B cell (primary cell): ENCODE results near the gene ZNF662. TPM values are rescaled to one million over a fixed set of nuclear protein-coding genes. Genes with fewer than 3 reads are reported as not detected.

Experiments
- ATAC-seq: fragments of 200-7000 bp; cut with Tn5 transposase; one replicate; pipeline ENCODE4 v1.10.0; 2021; ENCODE audit warnings: low read depth, mild to moderate bottlenecking, moderate number of reproducible peaks, moderate library complexity
- CTCF ChIA-PET: fragments of 350-600 bp; sonication (Branson Sonifier 250); formaldehyde crosslinking; loops from one replicate; lab custom pipeline; 2021; ENCODE audit warnings: antibody characterized with exemption, inconsistent platforms; lab: Charles Lee
- POLR2A ChIA-PET: fragments of 350-600 bp; sonication (Branson Sonifier 250); formaldehyde crosslinking; loops from one replicate; lab custom pipeline; 2021; ENCODE audit warnings: antibody characterized with exemption; lab: Charles Lee
- DNase-seq: peaks from one replicate; pipeline ENCODE4 v3.0.0; 2013
- H2AFZ ChIP-seq: 2 replicates; pipeline ENCODE4 v1.6.1; 2012; ENCODE audit warnings: mild to moderate bottlenecking, low read depth, low read length; ENCODE audit not compliant: insufficient read depth, poor library complexity, severe bottlenecking
- H3K27ac ChIP-seq, 2 donors: 1 replicate in 1 of 2; 2 replicates in 1 of 2; pipeline ENCODE4 v1.5.1; 2012 to 2013; ENCODE audit warnings: low read length in 2 of 2, mild to moderate bottlenecking in 2 of 2, moderate library complexity in 1 of 2
- H3K27me3 ChIP-seq, 4 experiments: fragments of 200-600 bp in 1 of 4; sonication (generic) in 1 of 4; replicated peaks in 1 of 4; 1 replicate in 2 of 4; 2 replicates in 2 of 4; pipeline versions ENCODE4 v1.6.1 to v1.7.0; 2013 to 2016; ENCODE audit warnings: low read length in 3 of 4, mild to moderate bottlenecking in 2 of 4, mixed read lengths in 1 of 4, moderate library complexity in 1 of 4; ENCODE audit not compliant: insufficient read depth in 4 of 4, control insufficient read depth in 3 of 4; ENCODE audit errors: control extremely low read depth in 1 of 4
- H3K36me3 ChIP-seq, 2 experiments: replicated peaks in 1 of 2; 1 replicate in 1 of 2; 2 replicates in 1 of 2; pipeline versions ENCODE4 v1.6.1 to v1.7.1; 2013; ENCODE audit warnings: low read length in 1 of 2; ENCODE audit not compliant: insufficient read depth in 2 of 2, control insufficient read depth in 1 of 2; ENCODE audit errors: control extremely low read depth in 1 of 2, extremely low read depth in 1 of 2
- H3K4me1 ChIP-seq, 2 donors: fragments of 200-600 bp in 1 of 2; sonication (generic) in 1 of 2; 1 replicate in 1 of 2; 2 replicates in 1 of 2; pipeline versions ENCODE4 v1.5.1 to v1.6.1; 2013 to 2017; ENCODE audit warnings: low read length in 2 of 2; ENCODE audit not compliant: control insufficient read depth in 2 of 2, insufficient read depth in 2 of 2
- H3K4me2 ChIP-seq: replicated peaks from 2 replicates; pipeline ENCODE3; 2012; ENCODE audit warnings: mild to moderate bottlenecking, low read depth, low read length; ENCODE audit not compliant: poor library complexity, severe bottlenecking
- H3K4me3 ChIP-seq, 5 experiments: fragments of 200-600 bp in 1 of 5; sonication (generic) in 1 of 5; 1 replicate in 3 of 5; 2 replicates in 2 of 5; pipeline versions ENCODE4 v1.5.1 to v1.7.0; 2011 to 2016; ENCODE audit warnings: low read length in 4 of 5, mild to moderate bottlenecking in 4 of 5, low read depth in 2 of 5, control low read depth in 1 of 5, moderate library complexity in 1 of 5; ENCODE audit not compliant: insufficient read depth in 1 of 5; ENCODE audit errors: control extremely low read depth in 1 of 5, extremely low read depth in 1 of 5
- H3K79me2 ChIP-seq: fragments of 200-600 bp; sonication (generic); one replicate; pipeline ENCODE4 v1.6.0; 2016; ENCODE audit warnings: low read length; ENCODE audit not compliant: control insufficient read depth, insufficient read depth
- H3K9ac ChIP-seq: fragments of 200-600 bp; sonication (generic); 2 replicates; pipeline ENCODE4 v1.6.1; 2017; ENCODE audit warnings: mild to moderate bottlenecking, low read length, moderate library complexity
- H3K9me3 ChIP-seq, 3 donors: one replicate each; pipeline versions ENCODE4 v1.6.1 to v1.7.1; 2013; ENCODE audit warnings: low read length in 2 of 3; ENCODE audit not compliant: control insufficient read depth in 2 of 3, insufficient read depth in 1 of 3; ENCODE audit errors: control extremely low read depth in 1 of 3
- H4K20me1 ChIP-seq: 2 replicates; pipeline ENCODE4 v1.6.0; 2012; ENCODE audit warnings: mild to moderate bottlenecking, low read length; ENCODE audit not compliant: insufficient read depth, control insufficient read depth, poor library complexity, severe bottlenecking
- H3K27ac Mint-ChIP-seq: one replicate; pipeline ENCODE4 v1.8.0; 2021; ENCODE audit warnings: mixed read lengths
- H3K27me3 Mint-ChIP-seq: one replicate; pipeline ENCODE4 v1.8.0; 2021; ENCODE audit warnings: mixed read lengths
- H3K4me1 Mint-ChIP-seq: one replicate; pipeline ENCODE4 v1.8.0; 2021; ENCODE audit warnings: mixed read lengths
- H3K4me3 Mint-ChIP-seq: one replicate; pipeline ENCODE4 v1.8.0; 2021; ENCODE audit warnings: mixed read lengths
- H3K9me3 Mint-ChIP-seq: one replicate; pipeline ENCODE4 v1.8.0; 2022; ENCODE audit warnings: mixed read lengths; ENCODE audit not compliant: insufficient read depth
- CTCF ChIP-seq: fragments of 200-600 bp; IDR thresholded peaks from one replicate; pipeline ENCODE4 v1.8.0; 2022; ENCODE audit warnings: antibody characterized with exemption, mild to moderate bottlenecking
- EZH2 ChIP-seq: IDR thresholded peaks from 2 replicates; pipeline ENCODE4 v1.6.1; 2012; ENCODE audit warnings: borderline replicate concordance, low read depth, mild to moderate bottlenecking, moderate library complexity, low read length; ENCODE audit not compliant: insufficient read depth, poor library complexity, severe bottlenecking
- WGBS: methylation state at CpG from one replicate; pipeline ENCODE4 v1.1.5; 2013; ENCODE audit warnings: missing lambda C conversion rate; ENCODE audit not compliant: insufficient coverage; 5-methylcytosine and 5-hydroxymethylcytosine counted together
- intact Hi-C: fragments of 100-400 bp; cut with micrococcal nuclease; formaldehyde crosslinking; loops from one replicate; pipeline ENCODE4 v1.10.0; 2022
- polyA plus RNA-seq: library from polyadenylated mRNA; depleted of rRNA; stranded (reverse); fragments of >200 nt; gene quantifications from 2 replicates; pipeline ENCODE4 v1.2.3, GENCODE V29; 2012
- total RNA-seq, 2 donors: library from RNA; stranded (reverse); fragments of 120-200 nt in 1 of 2; gene quantifications; 1 replicate in 1 of 2; 2 replicates in 1 of 2; pipeline versions ENCODE4 v1.2.3 to v1.2.4, GENCODE V29; 2013 to 2022

Gene ZNF662
- total and polyA plus RNA-seq, 2 donors (not counting 1 experiment from before 2014, with no cell fraction given) = 0.12 to 0.42 TPM

GRCh38 chr3:42887084-42887483 lies 18.9 kb upstream of the ZNF662 start:
- Histone ChIP-seq H3K4me2 (no peak overlapping the region), H3K27ac (no peak overlapping the region), H3K9me3 (no peaks in the 10 kb centered on the region), H3K27me3 (peaks cover 0 to 12% (median 7%) of the 10 kb centered on the region in 4 experiments), H4K20me1 (no peaks in the 10 kb centered on the region), H3K36me3 (no peaks in the 10 kb centered on the region), H3K9ac (no peak overlapping the region), H3K4me3 (no peak overlapping the region), H3K79me2 (no peaks in the 10 kb centered on the region), H3K4me1 (no peaks in the 10 kb centered on the region), H2AFZ (no peak overlapping the region)
- ATAC-seq = no peak
- no peak overlapping the region for H3K4me3 Mint-ChIP-seq
- DNase-seq = no peak
- TF ChIP-seq CTCF (no peak), EZH2 (no peak)
- H3K27ac Mint-ChIP-seq = no peak overlapping the region
- ChIA-PET CTCF (no interaction called here), POLR2A (no interaction called here)
- H3K9me3 Mint-ChIP-seq = no peaks in the 10 kb centered on the region
- H3K4me1 Mint-ChIP-seq = no peaks in the 10 kb centered on the region
- intact Hi-C loops = no loop called here
- peaks cover 32% of the 10 kb centered on the region for H3K27me3 Mint-ChIP-seq
- WGBS = 93% methylated on average over 2 of the region's 3 CpGs

GRCh38 chr3:42891042-42891441 lies 14.9 kb upstream of the ZNF662 start:
- intact Hi-C loops = no loop called here
- no peaks in the 10 kb centered on the region for H3K79me2 ChIP-seq
- H3K27me3 ChIP-seq = peaks cover 0 to 13% (median 8%) of the 10 kb centered on the region in 4 experiments
- Mint-ChIP-seq H3K4me1 (no peaks in the 10 kb centered on the region), H3K4me3 (no peak overlapping the region), H3K9me3 (no peaks in the 10 kb centered on the region), H3K27me3 (peaks cover 38% of the 10 kb centered on the region), H3K27ac (no peak overlapping the region)
- ATAC-seq (no peak), DNase-seq (no peak)
- ChIA-PET CTCF (no interaction called here), POLR2A (no interaction called here)
- H3K4me1 ChIP-seq = no peaks in the 10 kb centered on the region
- WGBS = no CpG with 5 or more reads among the region's 2 CpGs
- H2AFZ ChIP-seq = no peak overlapping the region
- no peaks in the 10 kb centered on the region for H4K20me1 ChIP-seq
- no peak overlapping the region for H3K9ac ChIP-seq
- TF ChIP-seq CTCF = no peak
- no peaks in the 10 kb centered on the region for H3K36me3 ChIP-seq
- no peak overlapping the region for H3K4me3 ChIP-seq
- no peak overlapping the region for H3K4me2 ChIP-seq
- H3K9me3 ChIP-seq = no peaks in the 10 kb centered on the region
- H3K27ac ChIP-seq = no peak overlapping the region
